AG04450 (cell line): Measurements from ENCODE around the gene TECTB. TPM values are rescaled to one million over a fixed set of nuclear protein-coding genes. Genes with fewer than 3 reads are reported as not detected.

Experiments used
- CTCF ChIA-PET: fragments of 300-600, 350-600 bp; formaldehyde crosslinking; extraction: SDS; loops from one replicate; lab custom pipeline; 2022; ENCODE audit warnings: antibody characterized with exemption, inconsistent platforms; lab: Charles Lee
- POLR2A ChIA-PET: fragments of 350-600 bp; formaldehyde crosslinking; extraction: SDS; loops from one replicate; lab custom pipeline; 2021; ENCODE audit warnings: antibody characterized with exemption, inconsistent platforms; lab: Yijun Ruan, JAX
- DNase-seq: peaks from one replicate; pipeline ENCODE4 v3.0.0-alpha.2; 2011; ENCODE audit warnings: low read depth, low spot score
- H3K27ac ChIP-seq: one replicate; pipeline ENCODE4 v1.5.1; 2012; ENCODE audit warnings: low read depth, low read length, control low read depth
- H3K27me3 ChIP-seq: one replicate; pipeline ENCODE4 v1.6.0; 2012; ENCODE audit warnings: low read length; ENCODE audit not compliant: control insufficient read depth, insufficient read depth
- H3K4me3 ChIP-seq: 2 replicates; pipeline ENCODE4 v1.5.1; 2011; ENCODE audit warnings: mild to moderate bottlenecking, low read depth, low read length, control low read depth
- H3K9me3 ChIP-seq: 2 replicates; pipeline ENCODE4 v1.5.1; 2012; ENCODE audit warnings: low read length; ENCODE audit not compliant: control insufficient read depth, insufficient read depth
- CTCF ChIP-seq: IDR thresholded peaks from 2 replicates; pipeline ENCODE4 v1.5.1; 2011; ENCODE audit warnings: low read depth, low read length, control low read depth, inconsistent platforms
- polyA plus RNA-seq: library from polyadenylated mRNA; depleted of rRNA; stranded (reverse); fragments of >200 nt; gene quantifications from 2 replicates; pipeline ENCODE4 v1.2.3, GENCODE V29; 2011

The TECTB gene
- polyA plus RNA-seq, 1 experiment: not detected

DNA sequence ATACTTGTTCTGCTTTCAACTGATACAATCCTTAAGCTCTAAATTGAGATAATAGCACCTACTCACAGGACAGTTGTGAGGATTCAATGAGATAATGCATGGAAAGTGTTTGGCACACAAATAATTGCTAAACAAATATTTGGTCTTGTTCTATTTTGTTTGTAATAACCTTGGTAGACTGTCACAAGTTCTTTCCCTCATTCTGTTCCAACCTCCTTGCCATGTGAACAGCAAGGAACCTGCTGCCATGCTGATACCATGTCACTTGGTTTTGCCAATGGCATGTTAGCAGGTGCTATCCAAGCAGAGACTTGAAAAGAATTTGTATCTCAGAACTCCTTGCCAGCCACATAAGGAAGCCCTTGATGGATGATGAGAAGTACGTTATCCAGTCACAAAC is 24.8 kb upstream of the TECTB start:
- Histone ChIP-seq H3K27ac (no peak overlapping the region), H3K4me3 (no peak overlapping the region), H3K9me3 (no peaks in the 10 kb centered on the region), H3K27me3 (no peaks in the 10 kb centered on the region)
- DNase-seq: no peak
- CTCF ChIA-PET: no interaction called here
- POLR2A ChIA-PET: no interaction called here
- TF ChIP-seq CTCF: no peak

DNA sequence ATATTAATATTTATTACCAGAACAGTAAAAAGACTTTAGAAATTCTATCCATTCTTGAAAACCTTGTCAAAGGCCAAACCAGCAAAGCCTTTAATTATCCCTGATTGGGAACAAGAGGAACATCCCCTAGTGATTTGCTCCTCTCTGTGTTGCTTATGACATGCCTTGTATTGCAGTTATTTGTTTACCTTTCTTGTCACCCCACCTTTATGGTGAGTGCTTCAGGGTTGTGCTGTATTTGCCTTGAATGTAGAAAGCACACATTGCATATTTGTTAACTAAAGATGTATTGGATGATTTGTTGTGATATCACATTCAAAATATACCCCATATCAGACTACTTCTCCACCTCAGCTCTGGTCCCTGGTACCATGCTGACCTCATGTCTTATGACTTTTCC is 23.5 kb upstream of the TECTB start:
- no peak for TF ChIP-seq CTCF
- H3K4me3 ChIP-seq: no peak overlapping the region
- H3K27ac ChIP-seq: no peak overlapping the region
- ChIA-PET CTCF (no interaction called here), POLR2A (no interaction called here)
- no peaks in the 10 kb centered on the region for H3K9me3 ChIP-seq
- no peaks in the 10 kb centered on the region for H3K27me3 ChIP-seq
- DNase-seq: no peak

DNA sequence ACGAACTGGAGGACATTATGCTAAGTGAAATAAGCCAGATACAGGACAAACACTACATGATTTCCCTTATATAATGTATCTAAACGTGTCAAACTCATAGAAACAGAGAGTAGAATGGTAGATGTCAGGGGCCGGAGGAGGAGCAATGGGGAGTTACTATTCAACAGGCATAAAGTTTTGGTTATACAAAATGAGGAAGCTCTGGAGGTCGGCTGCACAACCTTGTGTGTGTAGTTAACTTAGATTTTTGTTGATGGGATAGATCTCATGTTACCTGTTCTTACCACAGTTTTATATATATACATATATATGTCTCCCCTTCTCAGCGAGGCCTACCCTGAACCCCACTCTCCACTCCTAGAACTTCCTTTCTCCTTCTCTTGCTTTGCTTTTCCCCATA is 22.4 kb upstream of the TECTB start:
- Histone ChIP-seq H3K4me3 (no peak overlapping the region), H3K9me3 (no peaks in the 10 kb centered on the region), H3K27me3 (no peaks in the 10 kb centered on the region), H3K27ac (peak overlapping the region; percentile 74)
- TF ChIP-seq CTCF: no peak
- ChIA-PET POLR2A (interaction anchor here (0.9 kb wide), 1 partner anchor 36 kb away, joined by 3 read pairs; no protein-coding TSS in a partner anchor), CTCF (interaction anchor here (0.6 kb wide), 1 partner anchor 13 kb away, joined by 3 read pairs; no protein-coding TSS in a partner anchor)
- no peak for DNase-seq

DNA sequence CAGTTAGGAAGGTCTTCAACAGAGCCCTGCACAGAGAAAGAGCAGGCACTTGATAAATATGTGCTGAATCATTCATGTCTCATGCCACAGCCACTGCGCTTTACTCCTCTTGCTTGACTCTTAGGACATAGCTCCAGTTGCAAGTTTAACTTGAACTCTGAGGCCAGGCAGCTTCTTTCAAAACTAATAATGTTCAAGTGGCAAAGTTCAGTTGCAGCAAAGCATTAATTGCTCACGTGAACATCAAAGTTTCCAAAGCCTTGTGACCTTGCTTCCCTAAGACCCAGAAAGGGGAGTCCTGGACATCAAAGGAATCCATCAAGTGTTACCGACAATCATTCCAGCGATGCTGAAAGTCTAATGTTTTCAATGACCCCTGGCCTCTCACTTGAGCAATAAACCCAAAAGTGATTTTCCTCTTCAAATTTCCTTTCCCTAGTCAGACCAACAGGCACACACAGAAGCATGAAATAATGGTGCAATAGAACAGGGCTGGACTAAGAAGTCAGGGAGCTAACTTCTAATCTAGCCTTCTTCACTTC is 21.8 kb upstream of the TECTB start:
- no peak overlapping the region for H3K4me3 ChIP-seq
- H3K27ac ChIP-seq: peak overlapping the region; percentile 74
- no peaks in the 10 kb centered on the region for H3K9me3 ChIP-seq
- ChIA-PET CTCF (interaction anchor here (0.6 kb wide), 1 partner anchor 12 kb away, joined by 3 read pairs; no protein-coding TSS in a partner anchor), POLR2A (interaction anchor here (0.9 kb wide), 1 partner anchor 35 kb away, joined by 3 read pairs; no protein-coding TSS in a partner anchor)
- no peak for TF ChIP-seq CTCF
- no peaks in the 10 kb centered on the region for H3K27me3 ChIP-seq
- DNase-seq: no peak

DNA sequence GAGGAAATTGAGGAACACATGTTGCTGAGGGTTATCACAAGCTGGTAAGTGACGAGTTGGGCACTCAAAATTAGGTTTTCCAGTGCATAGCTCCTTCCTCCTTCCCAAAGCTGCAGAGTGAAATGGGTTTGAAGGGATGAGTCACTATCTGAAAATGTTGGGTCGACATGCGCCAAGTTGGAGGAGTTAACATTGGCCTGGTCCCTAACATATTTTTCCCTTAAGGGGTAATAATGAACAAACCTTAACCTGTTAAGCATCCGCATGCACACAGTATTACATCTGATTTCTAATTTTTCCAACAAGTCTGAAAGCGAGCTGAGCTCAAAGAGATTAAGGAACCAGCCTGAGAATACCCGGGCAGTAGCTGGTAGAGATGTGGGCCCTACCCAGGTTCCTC is 20.7 kb upstream of the TECTB start:
- no peaks in the 10 kb centered on the region for H3K27me3 ChIP-seq
- H3K4me3 ChIP-seq: no peak overlapping the region
- ChIA-PET CTCF (no interaction called here), POLR2A (interaction anchor here (0.7 kb wide), 1 partner anchor 18 kb away, joined by 4 read pairs; no protein-coding TSS in a partner anchor)
- no peak overlapping the region for H3K27ac ChIP-seq
- TF ChIP-seq CTCF: no peak
- no peaks in the 10 kb centered on the region for H3K9me3 ChIP-seq
- no peak for DNase-seq
